RWPE1 (cell line): ENCODE results near the gene ENTPD7.

Source experiments
- CTCF ChIA-PET: fragments of 350-600 bp; sonication (Branson Sonifier 250); formaldehyde crosslinking; extraction: SDS; loops from one replicate; lab custom pipeline; 2021; lab: Yijun Ruan, JAX
- POLR2A ChIA-PET: fragments of 400-600 bp; formaldehyde crosslinking; extraction: SDS; loops from one replicate; lab custom pipeline; 2020; ENCODE audit warnings: antibody characterized with exemption; ENCODE audit not compliant: low non-redundant PET; lab: Yijun Ruan, JAX
- DNase-seq: peaks from one replicate; pipeline ENCODE4 v3.0.0; 2012; ENCODE audit warnings: low spot score
- H3K27ac ChIP-seq: fragments of 450-650 bp; 2 replicates; pipeline ENCODE4 v1.5.1; 2017
- CTCF ChIP-seq: fragments of 450-650 bp; conservative IDR thresholded peaks from 2 replicates; pipeline ENCODE4 v1.5.1; 2017; ENCODE audit warnings: low read depth, mild to moderate bottlenecking

ENTPD7 gene

GRCh38 chr10:99678921-99679320, 19.6 kb downstream of the ENTPD7 start:
- no peak for DNase-seq
- no peak for TF ChIP-seq CTCF
- CTCF ChIA-PET: interaction anchor here (0.6 kb wide), 1 partner anchor 19 kb away, joined by 4 read pairs; no protein-coding TSS in a partner anchor
- H3K27ac ChIP-seq: no peak overlapping the region
- POLR2A ChIA-PET: no interaction called here

- CTCF ChIA-PET: interaction anchor here (0.6 to 1.0 kb wide), 6 partner anchors 44 to 373 kb away, joined by 3 to 10 read pairs (median 4); no protein-coding TSS in a partner anchor
- peak; percentile 36 for DNase-seq
- POLR2A ChIA-PET: no interaction called here
- peak overlapping the region; percentile 77 for H3K27ac ChIP-seq
- TF ChIP-seq CTCF: no peak; the same call in 1 of the 2 replicates
These were observed 22.2 kb downstream of the ENTPD7 start for GRCh38 chr10:99681553-99681952.

- no peak for TF ChIP-seq CTCF
- H3K27ac ChIP-seq: no peak overlapping the region
- no peak for DNase-seq
- ChIA-PET CTCF (interaction anchor here (0.6 to 1.3 kb wide), 7 partner anchors 43 to 372 kb away, joined by 3 to 10 read pairs (median 4); no protein-coding TSS in a partner anchor), POLR2A (no interaction called here)
These were observed 22.7 kb downstream of the ENTPD7 start for GRCh38 chr10:99682032-99682431.

GRCh38 chr10:99682752-99683151, 23.4 kb downstream of the ENTPD7 start:
- TF ChIP-seq CTCF: no peak
- POLR2A ChIA-PET: no interaction called here

GRCh38 chr10:99685597-99685967, 26.3 kb downstream of the ENTPD7 start:
- no peak overlapping the region for H3K27ac ChIP-seq
- CTCF ChIA-PET: interaction anchor here (0.6 to 1.0 kb wide), 2 partner anchors 47 to 53 kb away, joined by 3 read pairs; no protein-coding TSS in a partner anchor
- no peak for TF ChIP-seq CTCF
- peak; percentile 72 for DNase-seq
- POLR2A ChIA-PET: no interaction called here

More at GRCh38 chr10:99682752-99683151, 23.4 kb downstream of the ENTPD7 start:
- no peak overlapping the region for H3K27ac ChIP-seq
- CTCF ChIA-PET: interaction anchor here (1.3 kb wide), 1 partner anchor 52 kb away, joined by 5 read pairs; no protein-coding TSS in a partner anchor
- no peak for DNase-seq

GRCh38 chr10:99689461-99689860, 30.2 kb downstream of the ENTPD7 start:
- H3K27ac ChIP-seq: no peak overlapping the region
- peak; percentile 60 for DNase-seq
- TF ChIP-seq CTCF: no peak
- POLR2A ChIA-PET: no interaction called here
- CTCF ChIA-PET: no interaction called here
